Testis (tissue), 3 donors: ENCODE results near the gene CDH1. TPM values are rescaled to one million over a fixed set of nuclear protein-coding genes. Genes with fewer than 3 reads are reported as not detected.

Experiments used
- DNase-seq: peaks from one replicate; pipeline ENCODE4 v3.0.0-alpha.2; 2019
- H3K27ac ChIP-seq, 2 donors: fragments of 200-600 bp; sonication (generic); one replicate each; pipeline ENCODE4 v1.5.1; 2019
- H3K27me3 ChIP-seq: fragments of 200-600 bp; sonication (generic); one replicate; pipeline ENCODE4 v1.5.1; 2019
- H3K36me3 ChIP-seq: fragments of 200-600 bp; sonication (generic); one replicate; pipeline ENCODE4 v1.5.1; 2017; ENCODE audit warnings: low read depth; ENCODE audit errors: missing control alignments
- H3K4me1 ChIP-seq: fragments of 200-600 bp; sonication (generic); one replicate; pipeline ENCODE4 v1.5.1; 2019
- H3K4me3 ChIP-seq, 2 donors: fragments of 200-600 bp; sonication (generic); one replicate each; pipeline ENCODE4 v1.5.1; 2017 to 2019
- H3K9me3 ChIP-seq: fragments of 200-600 bp; sonication (generic); one replicate; pipeline ENCODE4 v1.5.1; 2017
- POLR2A ChIP-seq: fragments of 450-650 bp; IDR thresholded peaks from one replicate; pipeline ENCODE4 v1.6.1; 2017; ENCODE audit warnings: antibody characterized with exemption, mild to moderate bottlenecking, moderate library complexity
- WGBS, 2 donors: methylation state at CpG; one replicate each; pipeline ENCODE4 v1.1.5; 2018; 5-methylcytosine and 5-hydroxymethylcytosine counted together
- intact Hi-C: fragments of 100-400 bp; cut with DNase I; formaldehyde crosslinking; loops from one replicate; pipeline ENCODE4 v1.15.1; 2023; ENCODE audit warnings: low total_unique reads
- polyA plus RNA-seq: library from polyadenylated mRNA; stranded (reverse); fragments of 350-450 nt; fragmentation: Illumina TruSeq; extraction: RNeasy Lipid Tissue Mini Kit (QIAGEN cat#74804); gene quantifications from one replicate; pipeline ENCODE4 v1.2.3, GENCODE V29; 2014; ENCODE audit warnings: low read depth, low replicate concordance; ENCODE audit not compliant: insufficient read depth
- total RNA-seq, 2 donors: library from RNA; depleted of rRNA; stranded (reverse); fragments of >200 nt; gene quantifications; one replicate each; pipeline ENCODE4 v1.2.3, GENCODE V29; 2016
- TF ChIP-seq, protein P1 (sequence below), 3 experiments: fragments of 450-650 bp in 2 of 3; fragments of 200-600 bp in 1 of 3; sonication (generic) in 1 of 3; IDR thresholded peaks; one replicate each; pipeline ENCODE4 v1.5.1; 2016 to 2019; ENCODE audit warnings: antibody characterized with exemption in 3 of 3, mild to moderate bottlenecking in 2 of 3, moderate library complexity in 1 of 3

CDH1 gene
- total and polyA plus RNA-seq, 3 donors from 2014 or later = 0.94 to 5.5 (median 2.1) TPM

DNA sequence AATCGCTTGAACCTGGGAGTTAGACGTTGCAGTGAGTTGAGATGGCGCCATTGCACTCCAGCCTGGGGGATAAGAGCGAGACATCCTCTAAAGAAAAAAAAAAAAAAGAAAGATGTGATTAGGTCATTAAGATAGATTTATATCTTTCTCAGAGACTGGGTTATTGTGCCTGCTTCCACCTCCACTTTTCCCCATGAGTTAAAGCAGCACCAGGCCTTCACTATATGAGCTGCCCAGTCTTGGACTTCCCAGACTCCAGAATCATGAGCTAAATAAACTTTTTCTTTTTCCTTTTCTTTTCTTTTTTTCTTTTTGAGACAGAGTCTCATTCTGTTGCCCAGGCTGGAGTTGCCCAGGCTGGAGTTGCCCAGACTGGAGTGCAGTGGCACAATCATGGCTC lies 19.4 kb upstream of the CDH1 start:
- no peak for DNase-seq
- H3K27ac ChIP-seq = no peak overlapping the region
- H3K4me1 ChIP-seq = no peaks in the 10 kb centered on the region
- no peak for TF ChIP-seq POLR2A
- TF ChIP-seq, protein P1, sequence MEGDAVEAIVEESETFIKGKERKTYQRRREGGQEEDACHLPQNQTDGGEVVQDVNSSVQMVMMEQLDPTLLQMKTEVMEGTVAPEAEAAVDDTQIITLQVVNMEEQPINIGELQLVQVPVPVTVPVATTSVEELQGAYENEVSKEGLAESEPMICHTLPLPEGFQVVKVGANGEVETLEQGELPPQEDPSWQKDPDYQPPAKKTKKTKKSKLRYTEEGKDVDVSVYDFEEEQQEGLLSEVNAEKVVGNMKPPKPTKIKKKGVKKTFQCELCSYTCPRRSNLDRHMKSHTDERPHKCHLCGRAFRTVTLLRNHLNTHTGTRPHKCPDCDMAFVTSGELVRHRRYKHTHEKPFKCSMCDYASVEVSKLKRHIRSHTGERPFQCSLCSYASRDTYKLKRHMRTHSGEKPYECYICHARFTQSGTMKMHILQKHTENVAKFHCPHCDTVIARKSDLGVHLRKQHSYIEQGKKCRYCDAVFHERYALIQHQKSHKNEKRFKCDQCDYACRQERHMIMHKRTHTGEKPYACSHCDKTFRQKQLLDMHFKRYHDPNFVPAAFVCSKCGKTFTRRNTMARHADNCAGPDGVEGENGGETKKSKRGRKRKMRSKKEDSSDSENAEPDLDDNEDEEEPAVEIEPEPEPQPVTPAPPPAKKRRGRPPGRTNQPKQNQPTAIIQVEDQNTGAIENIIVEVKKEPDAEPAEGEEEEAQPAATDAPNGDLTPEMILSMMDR (IDR thresholded peaks at IDR 0.05) = no peak
- no peaks in the 10 kb centered on the region for H3K9me3 ChIP-seq
- intact Hi-C loops = no loop called here
- H3K4me3 ChIP-seq = no peak overlapping the region
- no peaks in the 10 kb centered on the region for H3K27me3 ChIP-seq
- H3K36me3 ChIP-seq = no peaks in the 10 kb centered on the region
- 98 to 100% methylated on average over 4 of the region's 4 CpGs for WGBS, 2 donors

DNA sequence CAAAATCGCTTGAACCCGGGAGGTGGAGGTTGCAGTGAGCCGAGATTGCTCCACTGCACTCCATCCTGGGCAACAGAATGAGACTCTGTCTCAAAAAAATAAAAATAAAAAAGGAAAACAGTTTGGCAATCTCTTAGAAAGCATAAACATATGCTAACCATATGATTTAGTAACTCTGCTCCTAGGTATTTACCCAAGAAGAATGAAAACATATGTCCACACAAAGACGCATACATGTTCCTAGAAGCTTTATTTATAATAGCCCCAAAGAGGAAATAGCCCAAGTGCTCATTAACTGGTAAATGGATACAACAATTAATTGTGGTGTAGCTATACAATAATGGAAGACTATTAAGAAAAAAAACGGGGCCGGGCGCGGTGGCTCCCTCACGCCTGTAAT lies 18.5 kb upstream of the CDH1 start:
- Histone ChIP-seq H3K27me3 (no peaks in the 10 kb centered on the region), H3K27ac (no peak overlapping the region), H3K4me3 (no peak overlapping the region), H3K36me3 (no peaks in the 10 kb centered on the region), H3K9me3 (no peaks in the 10 kb centered on the region), H3K4me1 (no peaks in the 10 kb centered on the region)
- no peak for DNase-seq
- intact Hi-C loops = no loop called here
- WGBS, 2 donors = 88 to 94% methylated on average over 9 of the region's 9 CpGs
- TF ChIP-seq, protein P1 (IDR thresholded peaks at IDR 0.05) = no peak
- TF ChIP-seq POLR2A = no peak

DNA sequence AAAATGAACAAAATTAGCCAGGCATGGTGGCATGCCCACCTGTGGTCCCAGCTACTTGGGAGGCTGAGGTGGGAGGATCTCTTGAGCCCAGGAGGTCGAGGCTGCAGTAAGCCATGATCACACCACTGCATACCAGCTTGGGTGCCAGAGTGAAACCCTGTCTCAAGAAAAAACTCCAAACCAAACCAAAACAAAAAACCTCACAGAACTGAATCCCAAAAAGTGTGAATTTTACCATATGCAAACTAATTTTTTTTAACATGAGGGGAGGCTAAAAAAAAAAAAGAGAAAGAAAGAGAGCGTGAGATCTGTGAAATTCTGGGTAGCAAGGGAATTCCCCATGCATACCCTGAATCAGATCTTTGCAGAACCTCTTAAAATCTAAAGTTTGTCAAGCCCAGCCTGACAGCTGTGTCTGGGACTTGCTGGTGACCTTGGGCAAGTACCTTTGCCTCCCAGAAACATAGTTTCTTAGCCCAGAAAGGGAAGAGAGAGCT lies 17.1 kb upstream of the CDH1 start:
- no peak overlapping the region for H3K4me3 ChIP-seq
- WGBS, 2 donors = 89 to 91% methylated on average over 2 of the region's 2 CpGs
- no peaks in the 10 kb centered on the region for H3K4me1 ChIP-seq
- no peaks in the 10 kb centered on the region for H3K36me3 ChIP-seq
- no peaks in the 10 kb centered on the region for H3K9me3 ChIP-seq
- TF ChIP-seq POLR2A = no peak
- TF ChIP-seq, protein P1 (IDR thresholded peaks at IDR 0.05) = no peak
- no peak overlapping the region for H3K27ac ChIP-seq
- no peaks in the 10 kb centered on the region for H3K27me3 ChIP-seq
- DNase-seq = no peak
- intact Hi-C loops = no loop called here

DNA sequence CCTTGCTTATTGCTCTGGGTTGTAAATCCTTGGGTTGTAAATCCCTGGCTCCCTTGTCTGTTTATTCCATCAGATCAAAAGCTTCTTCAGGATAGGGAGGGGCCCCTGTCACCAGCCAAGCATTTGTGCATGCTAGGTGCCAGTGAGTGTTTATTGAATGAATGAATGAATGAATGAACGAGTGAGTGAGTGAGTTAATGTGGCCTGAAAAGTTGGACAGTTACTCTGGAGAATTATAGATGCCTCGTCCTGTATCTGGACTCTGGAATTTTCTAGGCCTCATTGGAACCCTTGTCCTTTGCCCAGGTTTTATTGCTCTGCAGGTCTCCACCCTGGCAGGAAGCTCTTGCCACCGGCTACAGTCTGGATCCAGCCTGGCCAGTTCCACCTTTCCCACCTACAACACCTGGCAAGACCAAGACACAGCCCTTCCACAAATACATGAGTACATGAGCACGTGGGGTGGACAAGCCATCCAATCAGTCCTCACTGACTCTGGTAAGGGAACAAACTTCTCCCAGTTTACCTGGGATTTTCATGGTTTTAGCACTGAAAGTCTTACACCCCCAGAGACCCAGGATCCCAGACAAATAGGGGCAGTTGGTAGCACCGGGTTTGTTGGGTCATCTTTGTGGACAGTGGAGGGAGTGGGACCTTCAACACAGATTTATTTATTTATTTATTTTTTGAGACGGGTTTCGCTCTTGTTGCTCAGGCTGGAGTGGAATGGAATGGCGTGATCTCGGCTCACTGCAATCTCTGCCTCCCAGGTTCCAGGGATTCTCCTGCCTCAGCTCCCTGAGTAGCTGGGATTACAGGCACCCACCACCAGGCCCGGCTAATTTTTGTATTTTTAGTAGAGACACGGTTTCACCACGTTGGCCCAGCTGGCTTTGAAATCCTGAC lies 14.7 kb upstream of the CDH1 start:
- H3K4me3 ChIP-seq = no peak overlapping the region
- 79 to 81% methylated on average over 12 of the region's 12 CpGs for WGBS, 2 donors
- H3K9me3 ChIP-seq = no peaks in the 10 kb centered on the region
- intact Hi-C loops = no loop called here
- no peak for DNase-seq
- H3K4me1 ChIP-seq = no peaks in the 10 kb centered on the region
- TF ChIP-seq, protein P1 (IDR thresholded peaks at IDR 0.05) = no peak
- TF ChIP-seq POLR2A = no peak
- H3K27me3 ChIP-seq = no peaks in the 10 kb centered on the region
- no peaks in the 10 kb centered on the region for H3K36me3 ChIP-seq
- no peak overlapping the region for H3K27ac ChIP-seq

DNA sequence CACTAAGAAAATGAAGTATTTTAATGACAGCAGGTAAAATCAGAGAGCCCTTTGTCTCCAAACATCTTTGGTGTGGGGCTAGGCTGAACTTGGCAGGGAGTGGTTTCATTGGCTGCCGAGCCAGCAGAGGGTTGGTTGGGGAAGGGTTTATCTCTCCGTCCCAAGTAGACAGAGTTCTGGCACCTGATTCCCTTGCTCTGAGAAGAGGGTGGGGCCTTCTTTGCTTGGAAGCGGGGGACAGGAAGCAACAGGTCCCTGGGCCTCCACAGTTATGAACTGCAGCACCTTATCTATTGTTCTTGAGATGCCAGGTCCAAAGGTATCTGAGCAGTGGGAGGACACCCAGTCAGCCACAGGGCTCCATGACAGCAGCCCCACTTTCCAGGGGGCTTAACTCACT lies 12.3 kb upstream of the CDH1 start:
- intact Hi-C loops = no loop called here

More for the DNA sequence above, 12.3 kb upstream of the CDH1 start:
- 61 to 76% methylated on average over 3 of the region's 3 CpGs for WGBS, 2 donors
- Histone ChIP-seq H3K36me3 (no peaks in the 10 kb centered on the region), H3K9me3 (no peaks in the 10 kb centered on the region), H3K4me1 (no peaks in the 10 kb centered on the region), H3K27ac (no peak overlapping the region), H3K27me3 (no peaks in the 10 kb centered on the region), H3K4me3 (no peak overlapping the region)
- TF ChIP-seq, protein P1 (IDR thresholded peaks at IDR 0.05) = no peak
- DNase-seq = no peak
